Ishikawa (cell line): ENCODE measurements around the gene PHACTR4.

Source experiments
- CEBPB ChIP-seq: IDR thresholded peaks from 2 replicates; pipeline ENCODE4 v1.6.1; 2012
- CREB1 ChIP-seq: IDR thresholded peaks from 2 replicates; pipeline ENCODE4 v1.6.1; 2012; ENCODE audit warnings: low read depth
- EP300 ChIP-seq: IDR thresholded peaks from 2 replicates; pipeline ENCODE4 v1.6.1; 2012; ENCODE audit warnings: borderline replicate concordance
- NFIC ChIP-seq: IDR thresholded peaks from 2 replicates; pipeline ENCODE4 v1.6.1; 2012
- REST ChIP-seq: IDR thresholded peaks from 2 replicates; pipeline ENCODE4 v1.6.1; 2012; ENCODE audit warnings: low read depth, mild to moderate bottlenecking
- TAF1 ChIP-seq: IDR thresholded peaks from 2 replicates; pipeline ENCODE4 v1.6.1; 2012; ENCODE audit warnings: low read depth, mild to moderate bottlenecking
- TCF12 ChIP-seq: IDR thresholded peaks from 2 replicates; pipeline ENCODE4 v1.6.1; 2012; ENCODE audit warnings: low read depth
- USF1 ChIP-seq: IDR thresholded peaks from 2 replicates; pipeline ENCODE4 v1.6.1; 2012
- YY1 ChIP-seq: IDR thresholded peaks from 2 replicates; pipeline ENCODE4 v1.6.1; 2012; ENCODE audit warnings: low read depth

- TF ChIP-seq CEBPB (no peak), USF1 (no peak), TAF1 (no peak), NFIC (no peak), YY1 (no peak), REST (no peak), EP300 (no peak), TCF12 (no peak), CREB1 (no peak)
These were observed 57.3 kb downstream of the PHACTR4 start for GRCh38 chr1:28426831-28427230.
